ENCODE data around the gene SLCO3A1. TPM values are rescaled to one million over a fixed set of nuclear protein-coding genes. Genes with fewer than 3 reads are reported as not detected.

Gene SLCO3A1
- total RNA-seq, 2 donors from 2014 or later, result 7.2 to 11.4 TPM

DNA sequence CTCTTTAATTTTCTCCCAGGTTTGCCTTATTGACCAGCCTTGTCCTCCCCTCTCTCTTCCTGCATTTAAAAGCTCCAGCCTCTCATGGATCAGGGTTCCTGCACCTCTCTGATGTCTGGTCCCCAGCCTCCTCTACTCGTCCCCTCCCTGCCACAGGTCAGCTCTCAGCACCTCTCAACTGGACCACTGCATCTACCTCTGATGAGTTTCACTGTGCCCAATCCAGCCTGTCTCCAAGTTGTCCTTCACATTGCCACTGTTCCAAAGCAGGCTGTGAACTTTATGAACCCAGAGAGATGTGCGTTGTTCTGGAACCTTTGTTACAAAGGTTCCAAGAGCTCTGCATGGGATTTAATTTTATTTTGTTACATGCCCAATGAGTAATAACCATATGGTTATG, 76.6 kb downstream of the SLCO3A1 start:
- H3K4me3 ChIP-seq (ENCODE audit: low read length), result no peak overlapping the region
- no peaks in the 10 kb centered on the region for H3K4me1 ChIP-seq (ENCODE audit: control insufficient read depth, insufficient read depth, low read length)
- H3K27me3 ChIP-seq (ENCODE audit: control insufficient read depth, insufficient read depth, low read length, poor library complexity, severe bottlenecking), result no peaks in the 10 kb centered on the region
- Mint-ChIP-seq H3K27ac (no peak overlapping the region), H3K4me3 (no peak overlapping the region), H3K9me3 (no peaks in the 10 kb centered on the region), H3K36me3 (ENCODE audit: low read depth) (no peaks in the 10 kb centered on the region), H3K27me3 (ENCODE audit: insufficient read depth) (peaks cover 1% of the 10 kb centered on the region), H3K4me1 (peaks cover 8% of the 10 kb centered on the region)
- no peak for TF ChIP-seq CTCF (conservative IDR thresholded peaks at IDR 0.05)
- H3K9me3 ChIP-seq (ENCODE audit: control insufficient read depth, low read length), result no peaks in the 10 kb centered on the region
- no peak overlapping the region for H3K27ac ChIP-seq (ENCODE audit: low read depth, low read length)
- DNase-seq, result no peak
- H3K9ac ChIP-seq (ENCODE audit: extremely low read depth, low read length, poor library complexity, severe bottlenecking), result no peak overlapping the region
- 84 to 100% methylated on average over 1 to 2 of the region's 2 CpGs for WGBS, 2 experiments (ENCODE audit: insufficient coverage in 1 of 2, insufficient read length in 1 of 2)
- no peaks in the 10 kb centered on the region for H3K36me3 ChIP-seq (ENCODE audit: control insufficient read depth, insufficient read depth, low read length)

DNA sequence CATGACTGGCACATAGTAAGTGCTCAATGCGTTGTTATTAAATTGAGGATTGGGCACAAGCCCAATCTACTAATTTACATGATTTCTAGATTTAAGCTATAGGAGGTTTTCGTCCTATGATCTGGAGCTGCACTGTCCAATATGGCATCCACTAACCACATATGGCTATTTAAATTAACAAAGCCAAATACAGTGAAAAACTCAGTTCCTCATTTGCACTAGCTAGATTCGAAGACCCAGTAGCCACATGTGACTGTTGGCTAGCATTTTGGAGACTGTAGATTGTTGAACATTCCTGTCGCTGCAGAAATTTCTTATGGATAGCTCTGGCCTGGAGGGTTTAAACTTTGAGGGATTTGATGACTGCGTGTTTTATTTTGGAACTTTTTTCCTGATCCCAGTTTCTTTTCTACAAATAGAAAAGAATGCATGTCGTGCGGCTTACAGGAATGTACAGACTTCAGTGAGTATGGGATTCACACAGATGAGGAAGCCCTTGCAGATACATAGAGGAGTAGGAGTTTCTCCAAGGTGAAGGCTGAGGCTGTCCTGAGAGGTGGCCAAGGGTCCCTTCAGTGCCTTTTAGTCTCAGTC, 82.8 kb downstream of the SLCO3A1 start:
- 89 to 95% methylated on average over 7 of the region's 7 CpGs for WGBS, 2 experiments (ENCODE audit: insufficient coverage in 1 of 2, insufficient read length in 1 of 2)
- TF ChIP-seq CTCF (conservative IDR thresholded peaks at IDR 0.05), result no peak
- Mint-ChIP-seq H3K27me3 (ENCODE audit: insufficient read depth) (no peaks in the 10 kb centered on the region), H3K36me3 (ENCODE audit: low read depth) (no peaks in the 10 kb centered on the region), H3K4me3 (no peak overlapping the region), H3K27ac (no peak overlapping the region), H3K9me3 (no peaks in the 10 kb centered on the region), H3K4me1 (peaks cover 7% of the 10 kb centered on the region)
- Histone ChIP-seq H3K4me1 (ENCODE audit: control insufficient read depth, insufficient read depth, low read length) (no peaks in the 10 kb centered on the region), H3K9me3 (ENCODE audit: control insufficient read depth, low read length) (no peaks in the 10 kb centered on the region), H3K27me3 (ENCODE audit: control insufficient read depth, insufficient read depth, low read length, poor library complexity, severe bottlenecking) (no peaks in the 10 kb centered on the region), H3K9ac (ENCODE audit: extremely low read depth, low read length, poor library complexity, severe bottlenecking) (no peak overlapping the region), H3K4me3 (ENCODE audit: low read length) (no peak overlapping the region), H3K27ac (ENCODE audit: low read depth, low read length) (no peak overlapping the region), H3K36me3 (ENCODE audit: control insufficient read depth, insufficient read depth, low read length) (no peaks in the 10 kb centered on the region)
- DNase-seq, result no peak

DNA sequence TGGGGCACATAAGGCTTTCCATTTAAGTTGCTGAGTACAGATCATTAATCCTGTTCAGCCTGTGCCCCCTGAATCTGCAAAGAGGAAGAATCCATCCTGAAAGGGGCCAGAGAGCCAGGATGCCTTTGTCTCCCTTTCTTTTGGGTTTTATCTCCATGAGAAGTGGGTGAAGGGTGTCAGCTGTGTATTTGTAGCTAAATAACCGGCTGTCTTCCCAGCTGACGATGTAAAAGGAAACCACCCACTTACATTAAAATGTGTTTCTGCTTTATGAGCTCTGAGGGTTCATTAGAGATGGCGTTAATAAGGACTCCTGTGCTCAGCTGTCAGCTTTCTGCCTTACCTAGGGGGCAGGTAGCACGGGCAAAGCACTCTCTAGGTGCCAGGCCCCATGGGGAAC, 83.4 kb downstream of the SLCO3A1 start:
- Mint-ChIP-seq H3K27ac (no peak overlapping the region), H3K4me3 (no peak overlapping the region), H3K4me1 (peaks cover 7% of the 10 kb centered on the region), H3K27me3 (ENCODE audit: insufficient read depth) (no peaks in the 10 kb centered on the region), H3K36me3 (ENCODE audit: low read depth) (no peaks in the 10 kb centered on the region), H3K9me3 (no peaks in the 10 kb centered on the region)
- Histone ChIP-seq H3K27ac (ENCODE audit: low read depth, low read length) (no peak overlapping the region), H3K4me3 (ENCODE audit: low read length) (no peak overlapping the region), H3K9me3 (ENCODE audit: control insufficient read depth, low read length) (no peaks in the 10 kb centered on the region), H3K4me1 (ENCODE audit: control insufficient read depth, insufficient read depth, low read length) (no peaks in the 10 kb centered on the region), H3K36me3 (ENCODE audit: control insufficient read depth, insufficient read depth, low read length) (no peaks in the 10 kb centered on the region), H3K9ac (ENCODE audit: extremely low read depth, low read length, poor library complexity, severe bottlenecking) (no peak overlapping the region), H3K27me3 (ENCODE audit: control insufficient read depth, insufficient read depth, low read length, poor library complexity, severe bottlenecking) (no peaks in the 10 kb centered on the region)
- 90 to 100% methylated on average over 1 to 2 of the region's 4 CpGs for WGBS, 2 experiments (ENCODE audit: insufficient coverage in 1 of 2, insufficient read length in 1 of 2)
- no peak for DNase-seq
- TF ChIP-seq CTCF (conservative IDR thresholded peaks at IDR 0.05), result no peak

Measured in endodermal cell (in vitro differentiated cells).